Panc1 (cell line): ENCODE data around the gene ALG1L2. TPM values are rescaled to one million over a fixed set of nuclear protein-coding genes. Genes with fewer than 3 reads are reported as not detected.
"Not testable (repeated sequence)": the region's sequence is repeated elsewhere in the genome, so short reads cannot be mapped to it uniquely, and the experiment has no call there.

ENCODE experiments used
- ATAC-seq: fragments of 200-7000 bp; cut with Tn5 transposase; 2 replicates; pipeline ENCODE4 v1.9.1; 2020; ENCODE audit warnings: mild to moderate bottlenecking, moderate library complexity
- BruUV-seq: library from RNA; stranded (reverse); fragments of 400-500 nt; replicated peaks from 2 replicates; lab custom pipeline; 2021; lab: Mats Ljungman, UMichigan
- CTCF ChIA-PET: fragments of 300-600 bp; sonication (Branson Sonifier 250); formaldehyde crosslinking; loops from one replicate; lab custom pipeline; 2022; ENCODE audit warnings: antibody characterized with exemption; lab: Charles Lee
- POLR2A ChIA-PET: fragments of 300-600 bp; sonication (Branson Sonifier 250); formaldehyde crosslinking; loops from one replicate; lab custom pipeline; 2022; ENCODE audit warnings: antibody characterized with exemption; lab: Charles Lee
- DNase-seq: peaks from one replicate; pipeline ENCODE4 v3.0.0-alpha.2; 2010; ENCODE audit warnings: low read depth, low spot score
- H3K27ac ChIP-seq: 2 replicates; pipeline ENCODE4 v1.5.1; 2011; ENCODE audit warnings: mild to moderate bottlenecking, low read length, inconsistent platforms
- H3K27me3 ChIP-seq: fragments of 200-500 bp; sonication (Bioruptor generic); 2 replicates; pipeline ENCODE4 v1.6.0; 2014; ENCODE audit warnings: low read length, inconsistent platforms; ENCODE audit not compliant: control insufficient read depth, insufficient read depth
- H3K36me3 ChIP-seq: fragments of 200-500 bp; sonication (Bioruptor generic); 2 replicates; pipeline ENCODE4 v1.5.1; 2014; ENCODE audit warnings: inconsistent platforms, mild to moderate bottlenecking, low read length, moderate library complexity; ENCODE audit not compliant: control insufficient read depth, insufficient read depth
- H3K4me1 ChIP-seq: 2 replicates; pipeline ENCODE4 v1.5.1; 2011; ENCODE audit warnings: inconsistent platforms, mild to moderate bottlenecking, low read length, moderate library complexity; ENCODE audit not compliant: control insufficient read depth, insufficient read depth
- H3K4me3 ChIP-seq, 2 experiments: 2 replicates each; pipeline ENCODE4 v1.5.1; 2011 to 2012; ENCODE audit warnings: low read depth in 2 of 2, low read length in 2 of 2, mild to moderate bottlenecking in 2 of 2, inconsistent platforms in 1 of 2, moderate library complexity in 1 of 2
- H3K9me3 ChIP-seq: fragments of 200-500 bp; sonication (Bioruptor generic); 2 replicates; pipeline ENCODE4 v1.5.1; 2014; ENCODE audit warnings: low read depth, mild to moderate bottlenecking, inconsistent platforms, low read length, moderate library complexity; ENCODE audit not compliant: control insufficient read depth, insufficient read depth
- POLR2AphosphoS5 ChIP-seq: IDR thresholded peaks from 2 replicates; pipeline ENCODE4 v1.6.1; 2012; ENCODE audit warnings: mild to moderate bottlenecking, low read depth, low read length, moderate library complexity
- REST ChIP-seq, 2 experiments: IDR thresholded peaks; 2 replicates each; pipeline ENCODE4 v1.6.1; 2011 to 2012; ENCODE audit warnings: low read depth in 2 of 2, control low read depth in 1 of 2, low read length in 1 of 2, mild to moderate bottlenecking in 1 of 2, moderate library complexity in 1 of 2; ENCODE audit not compliant: insufficient read depth in 1 of 2
- SIN3A ChIP-seq: IDR thresholded peaks from 2 replicates; pipeline ENCODE4 v1.6.1; 2012; ENCODE audit warnings: low read depth, mild to moderate bottlenecking, low read length, moderate library complexity, borderline replicate concordance; ENCODE audit not compliant: insufficient read depth
- TCF7L2 ChIP-seq: IDR thresholded peaks from 2 replicates; pipeline ENCODE4 v1.6.1; 2011; ENCODE audit warnings: mild to moderate bottlenecking, low read depth, low read length, inconsistent platforms
- in situ Hi-C: cut with HindIII; loops from 2 replicates; pipeline ENCODE4 v1.10.0; 2016; ENCODE audit warnings: low sequenced_read_pairs, low pct_unique_long_range_greater_than_20kb
- intact Hi-C: fragments of 100-400 bp; cut with micrococcal nuclease; formaldehyde crosslinking; loops from one replicate; pipeline ENCODE4 v1.10.0; 2022; ENCODE audit not compliant: unreplicated experiment
- total RNA-seq: library from RNA; stranded (reverse); gene quantifications from one replicate; pipeline ENCODE4 v1.2.1, GENCODE V29; 2021; ENCODE audit not compliant: unreplicated experiment
- TF ChIP-seq, protein P1 (sequence below): fragments of 450-650 bp; IDR thresholded peaks from 2 replicates; pipeline ENCODE4 v1.5.1; 2017; ENCODE audit warnings: mild to moderate bottlenecking

ALG1L2 gene
- total RNA-seq, 1 experiment from 2014 or later: 0.33 TPM

GRCh38 chr3:130077636-130078035, 4.0 kb upstream of the ALG1L2 start:
- CTCF ChIA-PET: interaction anchor here (0.7 kb wide), 1 partner anchor 1214 kb away, joined by 3 read pairs; no protein-coding TSS in a partner anchor

GRCh38 chr3:130083363-130084090, 1.9 kb downstream of the ALG1L2 start:
- CTCF ChIA-PET, in situ Hi-C loops, H3K4me3 ChIP-seq, DNase-seq, intact Hi-C loops, BruUV-seq, H3K27me3 ChIP-seq, H3K9me3 ChIP-seq, H3K27ac ChIP-seq, ATAC-seq, H3K4me1 ChIP-seq, H3K36me3 ChIP-seq: not testable (repeated sequence)
- POLR2A ChIA-PET: interaction anchor here (0.6 kb wide), 1 partner anchor 639 kb away, joined by 7 read pairs; no protein-coding TSS in a partner anchor

More at GRCh38 chr3:130077636-130078035, 4.0 kb upstream of the ALG1L2 start:
- Histone ChIP-seq H3K27ac (no peak overlapping the region), H3K9me3 (no peaks in the 10 kb centered on the region), H3K36me3 (no peaks in the 10 kb centered on the region), H3K4me1 (no peaks in the 10 kb centered on the region), H3K4me3 (no peak overlapping the region), H3K27me3 (peaks cover 6% of the 10 kb centered on the region; the same call in 1 of the 2 replicates)
- intact Hi-C loops: no loop called here
- POLR2A ChIA-PET: no interaction called here
- DNase-seq: no peak
- no peak for TF ChIP-seq TCF7L2
- no peak for TF ChIP-seq SIN3A
- TF ChIP-seq REST (IDR thresholded peaks at IDR 0.05; ENCODE audit: insufficient read depth in 1 of 2, low read depth in 2 of 2, low read length in 1 of 2): no peak
- TF ChIP-seq POLR2AphosphoS5: no peak
- TF ChIP-seq, protein P1, sequence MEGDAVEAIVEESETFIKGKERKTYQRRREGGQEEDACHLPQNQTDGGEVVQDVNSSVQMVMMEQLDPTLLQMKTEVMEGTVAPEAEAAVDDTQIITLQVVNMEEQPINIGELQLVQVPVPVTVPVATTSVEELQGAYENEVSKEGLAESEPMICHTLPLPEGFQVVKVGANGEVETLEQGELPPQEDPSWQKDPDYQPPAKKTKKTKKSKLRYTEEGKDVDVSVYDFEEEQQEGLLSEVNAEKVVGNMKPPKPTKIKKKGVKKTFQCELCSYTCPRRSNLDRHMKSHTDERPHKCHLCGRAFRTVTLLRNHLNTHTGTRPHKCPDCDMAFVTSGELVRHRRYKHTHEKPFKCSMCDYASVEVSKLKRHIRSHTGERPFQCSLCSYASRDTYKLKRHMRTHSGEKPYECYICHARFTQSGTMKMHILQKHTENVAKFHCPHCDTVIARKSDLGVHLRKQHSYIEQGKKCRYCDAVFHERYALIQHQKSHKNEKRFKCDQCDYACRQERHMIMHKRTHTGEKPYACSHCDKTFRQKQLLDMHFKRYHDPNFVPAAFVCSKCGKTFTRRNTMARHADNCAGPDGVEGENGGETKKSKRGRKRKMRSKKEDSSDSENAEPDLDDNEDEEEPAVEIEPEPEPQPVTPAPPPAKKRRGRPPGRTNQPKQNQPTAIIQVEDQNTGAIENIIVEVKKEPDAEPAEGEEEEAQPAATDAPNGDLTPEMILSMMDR: no peak
- no peak for ATAC-seq
- in situ Hi-C loops: no loop called here
- no TSS peak for BruUV-seq

DNA sequence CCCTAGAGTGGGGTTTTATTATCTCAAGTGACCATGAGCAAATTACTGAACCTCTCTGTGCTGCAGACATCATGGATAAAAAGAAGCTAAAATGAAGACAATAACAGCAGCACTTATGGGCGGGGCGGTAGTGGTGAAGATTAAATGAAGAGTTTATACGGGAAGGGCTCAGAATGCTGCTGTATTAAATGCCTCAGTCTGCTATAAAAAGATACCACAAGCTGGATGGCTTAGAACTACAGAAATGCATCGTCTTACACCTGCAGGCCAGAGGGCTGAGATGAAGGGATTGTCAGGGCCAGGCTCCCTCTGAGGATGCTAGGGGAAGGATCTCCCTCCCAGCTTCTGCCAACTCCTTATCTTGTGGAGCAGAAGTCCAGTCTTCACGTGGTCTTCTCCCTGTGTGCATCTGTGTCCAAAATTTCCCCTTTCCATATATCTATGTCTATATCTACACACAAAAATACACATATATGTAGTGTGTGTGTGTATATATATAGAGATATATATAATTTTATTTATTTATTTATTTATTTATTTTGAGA, 2.9 kb downstream of the ALG1L2 start:
- Histone ChIP-seq H3K27ac (no peak overlapping the region), H3K4me1 (no peaks in the 10 kb centered on the region), H3K27me3 (0 out of 2 replicates have a peak, but pooled peaks cover 2% of the 10 kb centered on the region), H3K36me3 (no peaks in the 10 kb centered on the region), H3K9me3 (no peaks in the 10 kb centered on the region), H3K4me3 (no peak overlapping the region)
- ChIA-PET POLR2A (no interaction called here), CTCF (interaction anchor here (0.6 kb wide), 1 partner anchor 146 kb away, joined by 3 read pairs; no protein-coding TSS in a partner anchor)
- TF ChIP-seq REST (IDR thresholded peaks at IDR 0.05; ENCODE audit: insufficient read depth in 1 of 2, low read depth in 2 of 2, low read length in 1 of 2) (no peak), SIN3A (no peak), POLR2AphosphoS5 (no peak), TCF7L2 (no peak)
- TF ChIP-seq, protein P1: no peak
- DNase-seq (no peak), ATAC-seq (no peak)
- intact Hi-C loops: no loop called here
- in situ Hi-C loops: no loop called here
- no TSS peak for BruUV-seq
